Hair follicle dermal papilla cell (primary cell): ENCODE measurements around the gene REEP1. TPM values are rescaled to one million over a fixed set of nuclear protein-coding genes. Genes with fewer than 3 reads are reported as not detected.

Experiments
- small RNA-seq: library from RNA; depleted of rRNA; stranded (forward); fragments of <200 nt; gene quantifications from one replicate; pipeline ENCODE3, GENCODE V24; 2012
- total RNA-seq: library from RNA; depleted of rRNA; stranded (reverse); fragments of >200 nt; gene quantifications from 2 replicates; pipeline ENCODE4 v1.2.3, GENCODE V29; 2012

Gene REEP1
- total RNA-seq: not detected in 2 replicates

GRCh38 chr2:86337244-86337835, at the start of gene REEP1:
REEP1 (minus strand) TSS chr2:86337626; CDS start chr2:86337510, 116 bp downstream.

GRCh38 chr2:86195055-86195807, 142.2 kb downstream of the REEP1 start, which contains the start of gene IMMT:
IMMT (minus strand) TSS chr2:86195462; CDS start chr2:86195382, 80 bp downstream.

Small RNA genes within 50 kb of the gene (small RNA-seq; reads per million reads assigned to genes)
- 1.5 reads per million, percentile 34 among the genes with 10 or more reads in this experiment for gene MIR4779
- gene RF00096: not detected
- not detected for gene RF00413

Other genes with a start within 250 kb of the REEP1 start
- gene POLR1A, start 231.7 kb downstream of the REEP1 start, total RNA-seq: 36.3 and 39.6 TPM in 2 replicates
- gene PTCD3, start 231.4 kb downstream of the REEP1 start, total RNA-seq: 60.8 and 105 TPM in 2 replicates
- gene IMMT, start 142.2 kb downstream of the REEP1 start, total RNA-seq: 56.3 and 66.2 TPM in 2 replicates
- gene MRPL35, start 138.2 kb downstream of the REEP1 start, total RNA-seq: 21.5 and 26.4 TPM in 2 replicates
- gene KDM3A, start 103.7 kb upstream of the REEP1 start, total RNA-seq: 28.7 and 48.0 TPM in 2 replicates
- 66.5 and 78.6 TPM in 2 replicates for gene CHMP3, start 225.8 kb upstream of the REEP1 start, total RNA-seq